ENCODE data around the gene KAZN. TPM values are rescaled to one million over a fixed set of nuclear protein-coding genes. Genes with fewer than 3 reads are reported as not detected.

The KAZN gene
- polyA plus RNA-seq, 1 experiment = 3.7 TPM

DNA sequence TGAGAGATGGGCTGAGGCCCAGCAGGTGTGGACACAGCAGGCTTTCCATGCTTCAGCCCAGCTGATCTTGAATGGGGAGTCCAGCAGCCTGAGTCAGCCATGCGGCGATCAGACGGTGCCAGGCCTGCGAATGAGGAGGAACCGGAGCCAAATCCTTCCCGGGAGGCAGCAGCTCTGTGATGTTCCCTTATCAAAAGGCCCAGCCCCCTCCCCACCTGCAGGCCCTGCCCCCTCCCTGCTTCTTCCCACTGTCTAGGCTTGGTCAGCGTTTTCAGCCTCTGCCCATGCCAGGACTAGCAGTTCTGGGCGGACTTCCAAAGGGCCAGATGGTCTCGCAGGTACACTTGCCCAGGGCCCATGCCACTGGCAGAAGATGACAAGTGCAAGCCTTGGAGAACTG lies 253.8 kb downstream of the KAZN start:
- Histone ChIP-seq H3K9me3 (ENCODE audit: control insufficient read depth, insufficient read depth, low read length) (no peaks in the 10 kb centered on the region; the same call in 1 of the 2 replicates), H3K27me3 (ENCODE audit: control insufficient read depth, insufficient read depth, low read length) (peaks cover 4% of the 10 kb centered on the region), H3K4me3 (ENCODE audit: low read depth, low read length) (no peak overlapping the region), H3K27ac (ENCODE audit: low read depth, low read length) (no peak overlapping the region)
- no peak for DNase-seq (ENCODE audit: low read depth, low spot score)
- ChIA-PET CTCF (no interaction called here), POLR2A (no interaction called here)
- TF ChIP-seq, protein P1, sequence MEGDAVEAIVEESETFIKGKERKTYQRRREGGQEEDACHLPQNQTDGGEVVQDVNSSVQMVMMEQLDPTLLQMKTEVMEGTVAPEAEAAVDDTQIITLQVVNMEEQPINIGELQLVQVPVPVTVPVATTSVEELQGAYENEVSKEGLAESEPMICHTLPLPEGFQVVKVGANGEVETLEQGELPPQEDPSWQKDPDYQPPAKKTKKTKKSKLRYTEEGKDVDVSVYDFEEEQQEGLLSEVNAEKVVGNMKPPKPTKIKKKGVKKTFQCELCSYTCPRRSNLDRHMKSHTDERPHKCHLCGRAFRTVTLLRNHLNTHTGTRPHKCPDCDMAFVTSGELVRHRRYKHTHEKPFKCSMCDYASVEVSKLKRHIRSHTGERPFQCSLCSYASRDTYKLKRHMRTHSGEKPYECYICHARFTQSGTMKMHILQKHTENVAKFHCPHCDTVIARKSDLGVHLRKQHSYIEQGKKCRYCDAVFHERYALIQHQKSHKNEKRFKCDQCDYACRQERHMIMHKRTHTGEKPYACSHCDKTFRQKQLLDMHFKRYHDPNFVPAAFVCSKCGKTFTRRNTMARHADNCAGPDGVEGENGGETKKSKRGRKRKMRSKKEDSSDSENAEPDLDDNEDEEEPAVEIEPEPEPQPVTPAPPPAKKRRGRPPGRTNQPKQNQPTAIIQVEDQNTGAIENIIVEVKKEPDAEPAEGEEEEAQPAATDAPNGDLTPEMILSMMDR (IDR thresholded peaks at IDR 0.05; ENCODE audit: low read depth, low read length) = no peak

DNA sequence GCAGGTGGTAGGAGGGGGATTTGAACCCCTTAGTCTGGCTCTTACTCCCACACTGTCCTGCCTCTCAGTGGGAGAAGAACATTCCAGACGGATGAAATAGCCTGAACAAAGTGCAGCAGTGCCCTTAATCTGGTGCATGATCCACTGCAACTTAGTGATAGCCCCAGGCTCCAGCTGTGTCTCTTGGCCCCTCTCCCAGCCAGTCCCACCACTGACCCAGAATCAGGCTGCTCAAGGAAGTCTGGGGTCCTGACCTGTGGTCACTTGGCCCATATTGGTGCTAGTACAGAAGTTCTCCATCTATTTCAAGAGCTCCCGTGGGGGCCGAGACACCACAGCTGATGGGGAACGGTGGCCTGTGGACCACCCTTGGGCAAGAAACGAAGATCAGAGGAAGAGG lies 255.0 kb downstream of the KAZN start:
- Histone ChIP-seq H3K9me3 (ENCODE audit: control insufficient read depth, insufficient read depth, low read length) (no peaks in the 10 kb centered on the region; the same call in 1 of the 2 replicates), H3K27me3 (ENCODE audit: control insufficient read depth, insufficient read depth, low read length) (peaks cover 4% of the 10 kb centered on the region), H3K4me3 (ENCODE audit: low read depth, low read length) (no peak overlapping the region), H3K27ac (ENCODE audit: low read depth, low read length) (no peak overlapping the region)
- TF ChIP-seq, protein P1 (IDR thresholded peaks at IDR 0.05; ENCODE audit: low read depth, low read length) = no peak
- CTCF ChIA-PET = no interaction called here
- POLR2A ChIA-PET = no interaction called here
- no peak for DNase-seq (ENCODE audit: low read depth, low spot score)

DNA sequence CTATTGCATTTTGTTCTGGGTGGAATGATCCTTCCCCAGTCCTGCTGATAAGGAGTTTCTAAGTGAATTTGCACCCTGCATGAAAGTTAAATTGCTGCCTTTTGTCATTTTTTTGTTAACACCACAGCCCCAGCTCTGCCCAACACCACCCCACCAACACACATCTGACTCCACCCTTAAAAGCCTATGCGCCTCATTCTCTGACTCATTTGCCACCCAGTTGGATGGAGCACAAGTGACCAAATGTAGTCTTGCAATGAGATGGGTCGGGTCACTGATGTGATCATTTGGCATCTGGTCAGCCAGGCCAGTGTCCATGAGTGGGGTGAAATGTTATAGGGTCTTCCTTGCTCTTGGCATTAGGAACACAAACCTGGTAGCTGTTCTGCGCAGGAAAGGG lies 256.8 kb downstream of the KAZN start:
- no peak for DNase-seq (ENCODE audit: low read depth, low spot score)
- CTCF ChIA-PET = no interaction called here
- Histone ChIP-seq H3K4me3 (ENCODE audit: low read depth, low read length) (no peak overlapping the region), H3K27me3 (ENCODE audit: control insufficient read depth, insufficient read depth, low read length) (peaks cover 4% of the 10 kb centered on the region), H3K27ac (ENCODE audit: low read depth, low read length) (no peak overlapping the region), H3K9me3 (ENCODE audit: control insufficient read depth, insufficient read depth, low read length) (no peaks in the 10 kb centered on the region)
- POLR2A ChIA-PET = no interaction called here
- TF ChIP-seq, protein P1 (IDR thresholded peaks at IDR 0.05; ENCODE audit: low read depth, low read length) = no peak

DNA sequence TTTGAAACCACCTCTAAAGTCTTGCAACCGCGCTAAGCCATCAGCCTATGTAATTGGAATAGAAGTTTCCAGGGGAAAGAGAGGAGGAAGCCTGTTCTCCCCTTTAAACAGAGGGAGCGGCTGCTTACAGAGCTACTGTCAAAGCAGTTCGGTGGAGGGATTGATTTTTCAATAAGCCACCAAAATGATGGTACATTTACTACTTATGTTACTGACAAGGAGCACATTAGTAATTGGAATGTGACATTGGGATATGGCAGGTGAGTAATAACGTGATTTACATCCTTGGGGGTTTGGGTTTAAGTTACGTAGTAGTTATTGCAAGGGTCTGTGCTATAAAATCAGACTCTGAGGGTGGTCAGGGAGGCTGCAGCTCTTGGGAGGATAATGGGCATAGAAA lies 257.3 kb downstream of the KAZN start:
- TF ChIP-seq, protein P1 (IDR thresholded peaks at IDR 0.05; ENCODE audit: low read depth, low read length) = no peak
- Histone ChIP-seq H3K27me3 (ENCODE audit: control insufficient read depth, insufficient read depth, low read length) (peaks cover 4% of the 10 kb centered on the region), H3K9me3 (ENCODE audit: control insufficient read depth, insufficient read depth, low read length) (no peaks in the 10 kb centered on the region), H3K4me3 (ENCODE audit: low read depth, low read length) (no peak overlapping the region), H3K27ac (ENCODE audit: low read depth, low read length) (no peak overlapping the region)
- CTCF ChIA-PET = interaction anchor here (1.1 kb wide), 1 partner anchor 77 kb away, joined by 4 read pairs; no protein-coding TSS in a partner anchor
- DNase-seq (ENCODE audit: low read depth, low spot score) = no peak
- POLR2A ChIA-PET = interaction anchor here (0.6 kb wide), 1 partner anchor 79 kb away, joined by 3 read pairs; no protein-coding TSS in a partner anchor

DNA sequence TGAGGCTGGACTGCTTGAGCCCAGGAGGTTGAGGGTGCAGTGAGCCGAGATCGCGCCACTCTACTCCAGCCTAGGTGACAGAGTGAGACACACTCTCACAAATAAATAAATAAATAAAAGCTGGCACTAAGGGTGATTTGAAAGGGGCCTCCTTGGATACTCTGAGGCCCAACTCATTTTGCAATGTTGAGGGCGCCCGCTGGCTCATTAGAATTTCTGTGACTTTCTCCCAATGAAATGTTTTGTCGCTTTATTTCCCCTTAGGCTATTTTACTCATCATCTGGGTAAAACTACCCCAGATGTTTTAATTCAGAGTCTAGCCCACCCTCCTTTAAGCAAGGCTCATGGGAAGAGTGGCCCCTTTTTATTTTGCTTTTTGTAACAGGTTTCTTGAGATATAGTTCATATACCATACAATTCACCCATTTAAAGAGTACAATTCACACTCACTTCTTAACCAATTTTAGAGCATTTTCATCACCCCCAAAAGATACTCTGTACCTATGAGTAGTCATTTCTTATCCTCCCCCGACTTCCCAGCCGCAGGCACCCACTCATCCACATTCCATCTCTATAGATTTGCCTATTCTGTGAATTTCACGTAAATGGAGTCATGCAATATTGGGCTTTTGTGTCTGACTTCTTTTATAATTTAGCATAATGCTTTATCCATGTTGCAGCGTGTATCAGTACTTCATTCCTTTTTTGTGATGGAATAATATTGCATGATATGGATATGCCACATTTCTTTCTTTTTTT lies 259.1 kb downstream of the KAZN start:
- H3K9me3 ChIP-seq (ENCODE audit: control insufficient read depth, insufficient read depth, low read length) = no peaks in the 10 kb centered on the region
- H3K4me3 ChIP-seq (ENCODE audit: low read depth, low read length) = no peak overlapping the region
- CTCF ChIA-PET = no interaction called here
- DNase-seq (ENCODE audit: low read depth, low spot score) = no peak
- TF ChIP-seq, protein P1 (IDR thresholded peaks at IDR 0.05; ENCODE audit: low read depth, low read length) = no peak
- POLR2A ChIA-PET = no interaction called here
- no peak overlapping the region for H3K27ac ChIP-seq (ENCODE audit: low read depth, low read length)
- peaks cover 4% of the 10 kb centered on the region for H3K27me3 ChIP-seq (ENCODE audit: control insufficient read depth, insufficient read depth, low read length)
